ENCODE data around the gene UBE2S.
A peak's percentile ranks its signal among the peaks of the same experiment; 100 is the strongest.
"Not testable (repeated sequence)": the region's sequence is repeated elsewhere in the genome, so short reads cannot be mapped to it uniquely, and the experiment has no call there.

The UBE2S gene

DNA sequence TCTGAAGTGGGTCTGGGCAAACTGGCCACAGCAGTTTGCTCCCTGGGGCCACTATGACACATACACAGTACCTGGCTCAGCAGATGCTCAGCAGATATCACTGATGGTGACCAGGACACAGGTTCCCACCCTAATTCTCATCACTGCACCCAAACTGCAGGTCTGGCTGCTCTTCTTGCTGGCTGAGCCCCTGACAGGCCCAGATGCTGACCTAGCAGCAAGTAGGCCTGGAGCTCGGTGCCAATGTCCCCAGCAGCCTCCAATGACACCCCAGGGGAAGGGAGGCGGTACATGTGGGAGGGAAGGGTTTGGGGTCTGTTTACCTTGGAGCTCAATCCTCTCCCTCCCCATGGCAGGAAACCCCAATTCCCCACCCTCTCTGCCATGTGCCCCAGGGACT lies 5.1 kb downstream of the UBE2S start:
- no peak for DNase-seq

DNA sequence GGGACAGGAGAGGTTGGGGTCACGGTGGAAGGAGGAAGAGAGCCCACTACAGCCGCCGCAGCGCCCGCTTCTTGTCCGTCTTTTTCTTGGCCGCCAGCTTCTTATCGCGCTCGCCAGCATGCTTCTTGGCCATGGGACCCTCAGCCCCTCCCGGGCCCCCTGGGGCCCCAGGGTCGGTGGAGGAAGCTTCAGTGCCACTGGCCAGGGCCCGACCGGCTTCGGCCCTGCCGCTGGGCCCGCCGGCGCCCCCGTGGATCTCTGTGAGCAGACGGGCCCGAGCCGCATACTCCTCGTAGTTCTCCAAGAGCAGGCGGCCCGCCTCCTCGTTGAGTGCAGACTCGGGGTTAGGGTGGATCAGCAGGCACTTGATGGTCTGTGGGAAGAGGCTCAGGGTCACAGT lies 6.2 kb downstream of the UBE2S start:
- not testable (repeated sequence) for DNase-seq

DNA sequence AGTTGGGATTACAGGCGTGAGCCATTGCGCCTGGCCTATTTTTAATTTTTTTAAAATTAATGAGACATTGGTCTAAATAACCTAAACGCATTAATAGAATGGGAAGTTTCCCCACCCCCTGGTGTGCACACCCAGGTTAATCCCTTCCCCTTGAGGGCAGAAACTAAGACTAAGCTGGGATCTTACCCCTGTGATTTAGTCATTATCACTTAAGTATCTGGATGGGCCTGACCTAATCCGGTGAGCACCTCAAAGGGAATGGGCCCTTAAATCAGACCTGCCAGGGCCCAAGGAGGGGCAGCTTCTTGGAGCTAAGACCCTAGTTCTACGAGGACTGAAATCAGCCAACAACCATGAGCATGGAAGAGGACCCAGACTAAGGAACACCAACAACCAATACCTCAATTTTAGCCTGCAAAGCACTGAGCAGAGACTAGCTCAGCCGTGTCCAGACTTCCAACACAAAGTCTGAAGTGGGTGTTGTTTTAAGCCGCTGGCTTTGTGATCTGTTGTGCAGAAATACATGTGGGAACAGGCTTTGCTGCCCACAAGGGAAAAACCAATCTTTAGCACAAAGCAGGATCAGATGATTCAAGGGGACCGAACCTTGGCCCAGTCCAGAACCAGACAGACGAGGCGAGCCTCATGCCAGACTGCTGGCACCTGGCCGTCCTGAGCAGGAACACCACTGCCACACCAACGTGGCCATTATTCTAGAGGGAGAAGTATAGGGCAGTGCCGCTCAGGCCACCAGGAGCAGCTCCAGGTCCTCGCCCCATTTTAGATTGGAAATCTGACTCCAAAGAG lies 7.1 kb downstream of the UBE2S start:
- DNase-seq = no peak

DNA sequence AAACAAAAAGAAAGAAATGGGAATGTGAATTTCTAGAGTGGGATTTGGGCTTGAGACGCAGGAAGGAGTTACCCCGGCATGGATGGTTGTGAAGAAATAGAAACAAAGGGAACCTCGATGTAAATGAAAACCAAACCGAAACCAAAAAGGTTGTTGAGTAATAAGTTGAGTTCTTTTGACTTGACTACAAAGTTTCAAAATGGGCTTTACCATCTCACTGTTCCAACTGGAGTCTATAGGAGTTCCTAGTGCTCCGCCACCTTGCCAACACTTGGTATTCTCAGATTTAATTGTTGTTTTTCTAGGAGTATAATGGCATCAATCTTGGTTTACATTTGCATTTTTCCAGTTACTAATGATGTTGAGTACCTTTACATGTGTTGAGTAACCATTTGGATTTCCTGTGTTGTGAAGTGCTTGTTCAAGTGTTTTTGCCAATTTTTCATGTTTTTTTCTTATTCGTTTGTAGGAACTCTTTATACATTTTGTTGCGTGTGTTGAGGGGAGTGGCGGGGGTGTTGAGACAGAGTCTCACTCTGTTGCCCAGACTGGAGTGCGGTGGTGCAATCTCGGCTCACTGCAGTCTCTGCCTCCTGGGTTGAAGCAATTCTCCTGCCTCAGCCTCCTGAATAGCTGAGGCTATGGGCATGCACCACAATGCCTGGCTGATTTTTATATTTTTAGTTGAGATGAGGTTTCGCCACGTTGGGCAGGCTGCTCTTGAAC lies 9.2 kb downstream of the UBE2S start:
- no peak for DNase-seq

DNA sequence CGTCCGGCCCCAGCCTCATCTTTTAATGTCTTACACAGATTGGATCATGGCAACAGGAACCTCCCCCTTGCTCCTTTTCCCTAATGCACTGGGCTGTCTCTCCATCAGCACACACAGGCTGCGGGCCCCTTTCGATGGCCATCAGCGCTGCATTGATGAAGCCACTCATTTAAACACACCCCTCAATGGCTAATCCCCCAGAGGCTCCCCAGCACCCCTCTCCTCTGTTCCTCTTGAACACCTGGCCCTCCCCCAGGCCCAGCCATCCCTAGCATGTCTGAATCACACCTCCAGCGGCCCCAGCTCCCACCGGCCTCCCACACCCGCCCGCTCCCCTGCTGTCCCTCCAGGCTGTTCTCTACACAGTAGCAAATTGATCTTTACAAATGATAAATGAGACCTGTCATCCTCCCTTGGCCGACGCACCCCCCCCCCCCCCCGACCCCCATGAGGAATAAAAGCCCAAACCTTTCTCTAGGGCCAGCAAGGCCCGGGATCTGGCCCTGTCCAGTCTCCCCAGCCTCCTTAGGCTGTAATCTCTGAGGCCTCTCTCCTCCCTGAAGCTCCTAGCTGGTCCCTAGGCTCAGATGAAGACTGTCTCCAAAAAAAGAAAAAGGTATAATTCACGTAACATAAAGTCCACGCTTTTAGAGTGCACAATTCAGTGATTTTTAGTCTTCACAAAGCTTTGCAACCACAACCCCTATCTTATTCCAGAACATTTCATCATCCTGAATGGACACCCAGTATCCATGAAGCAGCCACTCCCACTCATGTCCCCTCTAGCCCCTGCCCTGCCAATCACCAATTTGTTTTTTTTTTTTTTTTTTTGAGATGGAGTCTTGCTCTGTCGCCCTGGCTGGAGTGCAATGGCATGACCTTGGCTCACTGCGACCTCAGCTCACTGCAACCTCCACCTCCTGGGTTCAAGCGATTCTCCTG lies 14.5 kb downstream of the UBE2S start:
- DNase-seq = no peak

DNA sequence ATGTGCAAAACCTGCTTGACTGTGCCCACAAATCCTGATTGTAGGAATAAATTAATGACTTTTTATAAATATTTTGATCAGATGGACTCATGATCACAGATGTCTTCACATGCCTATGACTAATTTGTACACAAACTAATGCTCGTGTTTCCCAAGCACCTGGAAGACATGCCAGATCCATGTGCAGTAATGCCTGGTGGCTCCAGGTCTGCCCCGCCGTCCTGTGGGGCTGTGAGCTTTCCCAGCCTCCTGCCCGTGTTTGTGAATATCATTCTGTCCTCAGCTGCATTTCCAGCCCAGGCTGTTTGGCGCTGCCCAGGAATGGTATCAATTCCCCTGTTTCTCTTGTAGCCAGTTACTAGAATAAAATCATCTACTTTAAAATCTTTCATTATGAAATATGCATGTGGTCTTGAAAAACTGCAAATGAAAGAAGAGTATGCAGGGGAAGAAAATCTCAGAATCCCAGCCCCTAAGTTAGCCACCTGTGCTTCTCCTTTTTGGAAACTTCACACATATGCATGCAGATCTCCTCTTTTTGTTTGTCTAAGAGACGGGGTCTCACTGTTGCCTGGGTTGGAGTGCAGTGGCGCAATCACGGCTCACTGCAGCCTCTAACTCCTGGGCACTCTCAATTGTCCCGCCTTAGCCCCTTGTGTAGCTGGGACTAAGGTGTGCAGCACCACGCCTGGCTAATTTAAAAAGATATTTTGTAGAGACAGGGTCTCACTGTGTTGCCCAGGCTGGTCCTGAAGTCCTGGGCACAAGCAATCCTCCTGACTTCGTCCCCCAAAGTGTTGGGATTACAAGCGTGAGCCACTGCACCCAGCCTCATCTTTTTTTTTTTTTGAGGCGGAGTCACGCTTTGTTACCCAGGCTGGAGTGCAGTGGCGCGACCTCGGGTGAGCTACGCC lies 15.6 kb downstream of the UBE2S start:
- no peak for DNase-seq

DNA sequence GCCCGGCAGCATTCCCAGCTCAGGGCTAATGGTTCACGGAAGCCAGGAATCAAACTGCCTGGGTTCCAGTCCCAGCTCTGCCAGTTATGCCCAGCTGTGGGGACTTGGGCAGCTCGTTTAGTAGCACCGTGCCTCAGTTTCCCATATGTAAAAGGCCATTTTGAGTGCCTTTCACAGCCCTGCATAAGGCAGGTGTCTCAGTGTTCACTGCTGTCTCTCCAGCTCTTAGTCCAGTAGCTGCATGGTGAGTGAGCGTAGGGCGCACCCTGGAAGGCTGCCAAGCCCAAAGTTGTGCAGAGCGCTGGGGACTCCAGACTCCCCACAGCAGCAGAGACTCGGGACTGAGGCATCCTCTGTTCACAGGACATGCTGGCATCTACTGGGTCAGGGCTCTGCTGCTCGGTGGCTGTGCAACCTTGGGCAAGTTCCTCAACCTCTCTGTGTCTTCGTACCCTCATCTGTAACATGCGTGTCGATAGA lies 16.4 kb downstream of the UBE2S start:
- DNase-seq = no peak

DNA sequence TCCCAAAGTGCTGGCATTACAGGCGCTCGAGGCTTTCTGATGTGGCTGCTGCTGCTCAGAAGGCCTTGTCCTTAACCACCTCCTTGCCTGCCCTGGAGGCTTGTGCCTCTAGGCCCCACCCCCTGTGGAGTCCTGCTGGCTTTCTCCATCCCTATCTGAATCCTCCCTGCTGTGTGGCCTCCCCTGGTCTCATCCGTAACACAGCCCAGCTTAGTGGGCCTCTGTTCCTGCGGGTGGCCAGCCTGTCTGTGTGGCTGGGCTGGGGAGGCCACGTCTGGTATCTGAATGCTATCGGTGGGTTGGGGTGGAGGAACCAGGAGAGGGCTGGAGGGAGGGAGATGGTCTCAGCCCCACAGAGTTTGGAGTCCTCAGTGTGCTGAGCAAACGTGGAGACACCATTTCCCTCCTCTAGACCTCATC lies 17.1 kb downstream of the UBE2S start:
- no peak for DNase-seq

DNA sequence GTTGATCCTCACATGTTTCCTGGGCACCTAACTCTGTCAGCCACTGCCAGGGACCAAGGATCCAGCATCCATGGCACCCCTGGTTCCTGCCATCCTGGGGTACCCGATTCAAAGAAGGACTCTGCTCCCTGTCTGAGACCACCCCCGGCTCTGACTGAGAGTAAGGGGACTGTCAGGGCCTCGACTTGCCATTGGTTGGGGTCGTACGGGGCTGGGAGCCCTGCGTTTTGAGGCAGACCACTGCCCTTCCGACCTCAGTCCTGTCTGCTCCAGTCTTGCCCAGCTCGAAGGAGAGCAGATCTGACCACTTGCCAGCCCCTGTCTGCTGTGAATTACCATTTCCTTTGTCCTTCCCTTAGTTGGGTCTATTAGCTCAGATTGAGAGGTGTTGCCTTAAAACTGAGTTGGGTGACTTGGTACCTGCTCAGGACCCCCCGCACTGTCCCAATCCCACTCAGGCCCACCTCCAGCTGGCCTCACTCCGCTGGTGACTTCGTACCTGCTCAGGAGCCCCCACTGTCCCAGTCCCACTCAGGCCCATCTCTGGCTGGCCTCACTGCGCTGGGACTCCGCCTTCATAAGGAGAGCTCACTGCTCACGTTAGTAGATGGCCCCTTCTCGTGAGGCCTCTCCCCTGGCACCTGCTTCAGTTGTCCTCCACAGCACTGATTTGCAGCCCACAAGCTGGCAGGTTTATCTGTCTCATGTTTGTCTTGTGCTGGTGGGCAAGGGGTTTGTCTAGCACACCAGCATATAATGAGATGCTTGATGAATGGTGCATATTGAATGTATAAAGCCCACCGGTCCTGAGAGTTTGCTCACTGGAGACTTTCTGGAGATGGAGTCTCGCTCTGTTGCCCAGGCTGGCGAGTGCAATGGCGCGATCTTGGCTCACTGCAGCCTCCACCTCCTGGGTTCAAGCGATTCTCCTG lies 17.9 kb downstream of the UBE2S start:
- DNase-seq = no peak

DNA sequence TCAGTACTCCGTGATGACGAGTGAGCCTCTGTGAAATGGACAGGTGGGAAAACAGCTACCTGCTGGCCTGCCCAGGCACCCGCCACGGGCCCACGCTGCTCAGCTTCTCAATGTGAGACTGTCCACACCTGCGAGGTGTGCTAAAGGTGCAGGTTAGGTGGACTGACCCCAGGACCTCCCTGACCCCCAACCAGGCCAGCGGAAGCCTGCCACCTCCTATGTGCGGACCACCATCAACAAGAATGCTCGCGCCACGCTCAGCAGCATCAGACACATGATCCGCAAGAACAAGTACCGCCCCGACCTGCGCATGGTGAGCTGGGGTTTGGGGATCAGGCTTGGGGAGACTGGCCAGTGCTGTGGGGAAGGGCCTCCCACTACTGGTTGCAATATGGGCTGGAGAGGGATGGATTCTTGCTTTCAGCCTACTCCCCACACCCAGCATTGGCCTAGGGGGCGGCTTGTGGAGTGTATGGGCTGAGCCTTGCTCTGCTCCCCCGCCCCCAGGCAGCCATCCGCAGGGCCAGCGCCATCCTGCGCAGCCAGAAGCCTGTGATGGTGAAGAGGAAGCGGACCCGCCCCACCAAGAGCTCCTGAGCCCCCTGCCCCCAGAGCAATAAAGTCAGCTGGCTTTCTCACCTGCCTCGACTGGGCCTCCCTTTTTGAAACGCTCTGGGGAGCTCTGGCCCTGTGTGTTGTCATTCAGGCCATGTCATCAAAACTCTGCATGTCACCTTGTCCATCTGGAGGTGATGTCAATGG lies 19.7 kb downstream of the UBE2S start:
- no peak for DNase-seq

DNA sequence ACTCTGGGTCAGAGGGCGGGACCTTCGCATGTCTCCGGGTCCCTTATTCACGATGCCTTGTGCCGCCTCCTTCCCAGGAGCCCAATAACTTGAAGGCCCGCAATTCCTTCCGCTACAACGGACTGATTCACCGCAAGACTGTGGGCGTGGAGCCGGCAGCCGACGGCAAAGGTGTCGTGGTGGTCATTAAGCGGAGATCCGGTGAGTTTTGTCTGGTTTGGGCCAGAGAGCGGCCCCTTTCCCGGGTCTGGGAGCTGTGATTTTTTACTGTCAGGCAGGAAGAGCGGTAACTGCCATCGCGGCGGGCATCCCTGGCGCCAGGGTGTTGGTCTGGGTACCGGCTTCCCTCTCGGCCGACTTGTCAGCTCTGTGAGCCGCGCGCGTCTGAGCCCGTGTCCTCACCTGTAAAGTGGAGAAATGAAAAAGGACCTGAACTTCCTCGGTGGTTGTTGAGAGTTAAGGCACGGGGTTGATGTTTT lies 21.1 kb downstream of the UBE2S start:
- DNase-seq = no peak

DNA sequence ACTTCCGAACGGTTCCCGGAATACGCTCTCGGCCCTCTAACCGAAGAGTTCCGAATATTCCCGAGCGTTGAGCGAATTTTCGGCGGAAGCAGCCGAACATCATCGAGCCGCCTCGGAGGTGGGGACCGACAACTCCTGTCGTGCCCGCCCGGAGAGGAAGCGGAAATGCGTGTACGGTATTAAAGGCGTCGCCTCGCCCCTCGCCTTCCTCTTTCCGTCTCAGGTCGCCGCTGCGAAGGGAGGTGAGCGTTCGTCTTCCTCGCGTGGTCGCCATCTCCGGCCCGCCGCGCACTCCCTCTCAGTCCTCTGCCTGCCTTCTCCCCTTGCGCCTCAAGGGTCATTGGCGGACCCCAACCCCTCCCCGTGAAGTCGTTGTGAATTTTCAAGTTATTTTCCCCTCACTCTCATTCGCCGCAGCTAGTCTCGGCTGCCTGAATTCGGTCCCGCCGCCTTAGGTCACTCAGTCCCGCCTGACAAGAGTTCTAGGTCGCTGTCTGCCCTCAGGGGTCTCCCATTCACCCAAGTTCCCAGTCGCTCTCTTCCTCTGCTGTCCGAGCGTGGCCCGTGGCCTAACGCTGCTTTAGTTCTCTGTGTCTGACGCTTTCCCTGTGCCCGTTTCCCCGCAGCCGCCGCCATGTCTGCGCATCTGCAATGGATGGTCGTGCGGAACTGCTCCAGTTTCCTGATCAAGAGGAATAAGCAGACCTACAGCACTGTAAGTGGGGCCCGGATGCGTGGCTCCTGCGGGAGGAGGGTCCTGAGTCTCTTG lies 21.7 kb downstream of the UBE2S start, which contains the start of gene RPL28:
TSS of gene RPL28 (plus strand) at position 209 of the 769 bp plus-strand sequence. CDS start at position 635, 426 bp downstream.
- DNase-seq = peak; percentile 97

DNA sequence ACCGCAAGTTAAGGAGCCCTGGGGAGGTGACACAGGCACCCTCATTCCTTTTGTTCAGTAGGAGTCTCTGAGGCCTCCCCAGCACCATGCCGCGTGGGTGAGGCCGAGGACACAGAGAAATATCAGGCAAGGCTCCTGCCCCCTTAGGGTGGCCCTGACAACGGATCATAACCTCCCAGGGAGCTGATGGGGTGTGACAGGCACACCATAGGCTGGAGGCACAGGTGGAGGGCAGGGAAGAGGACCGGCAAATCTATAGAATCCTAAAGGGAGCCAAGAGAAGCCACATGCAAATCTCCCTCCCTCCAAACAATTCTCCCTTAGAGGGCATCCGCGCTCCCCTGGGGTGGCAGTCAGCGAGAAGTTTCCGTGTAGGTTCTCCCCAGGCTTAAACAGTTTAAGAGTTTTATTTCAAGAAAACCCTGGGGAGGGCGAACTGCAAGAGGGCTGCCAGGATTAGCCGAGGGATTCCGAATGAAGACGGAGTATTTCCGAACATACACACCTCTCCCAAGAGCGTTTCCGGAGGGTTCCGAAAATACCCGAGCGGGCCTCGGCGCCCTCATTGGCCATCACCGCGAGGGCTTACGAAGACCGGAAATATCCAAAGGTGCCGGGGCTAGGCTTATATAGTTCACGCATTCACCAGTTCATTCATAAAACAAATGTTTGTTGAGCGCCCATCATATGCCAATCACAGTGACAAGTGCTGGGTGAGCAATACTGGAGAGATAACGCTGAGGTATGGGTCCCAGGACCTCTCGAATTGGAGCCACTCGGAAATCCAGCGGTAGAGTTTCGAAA lies 22.5 kb downstream of the UBE2S start:
- peak; percentile 93 for DNase-seq

DNA sequence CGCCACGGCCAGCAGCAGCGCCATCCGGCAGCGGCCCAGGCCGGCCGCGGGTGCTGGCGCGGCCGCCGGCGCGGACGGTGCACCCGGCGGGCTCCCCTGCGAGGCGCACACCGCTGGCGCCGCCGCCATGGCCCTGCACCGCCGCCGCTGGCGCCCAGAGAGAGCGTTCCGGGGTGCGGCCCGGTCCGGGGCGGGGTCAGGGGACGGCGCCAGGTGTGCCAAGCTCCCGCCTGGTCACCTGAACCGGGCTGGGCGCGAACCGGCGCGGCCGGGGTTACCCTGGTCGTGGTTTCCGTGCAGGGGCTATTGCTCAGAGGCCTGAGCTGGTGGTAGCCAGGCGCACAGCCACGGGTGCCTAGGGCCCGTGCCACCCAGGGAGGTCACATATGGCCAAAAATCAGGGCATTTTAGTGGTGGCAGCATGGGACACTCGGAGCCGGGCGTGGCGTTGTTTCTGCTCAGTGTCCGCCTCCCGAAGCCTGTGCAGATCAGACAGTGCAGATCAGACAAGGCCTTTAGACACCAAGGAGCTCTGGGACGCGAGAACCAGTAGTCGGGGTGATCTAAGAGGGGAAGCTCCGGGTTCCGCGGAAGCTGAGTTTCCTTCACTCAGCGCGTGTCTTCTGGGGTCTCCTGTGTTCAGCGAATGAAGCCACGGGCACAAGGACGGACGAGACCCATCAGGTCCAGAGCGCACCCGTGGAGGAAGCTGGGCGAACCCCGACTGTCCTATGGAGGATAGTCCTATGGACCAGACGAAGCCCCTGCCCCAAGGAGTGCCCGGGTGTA lies 23.3 kb downstream of the UBE2S start, which contains the start of gene TMEM238:
TSS of gene TMEM238 (minus strand) at position 162 of the 789 bp plus-strand sequence. CDS start at position 129, 33 bp downstream.
- DNase-seq = no peak

DNA sequence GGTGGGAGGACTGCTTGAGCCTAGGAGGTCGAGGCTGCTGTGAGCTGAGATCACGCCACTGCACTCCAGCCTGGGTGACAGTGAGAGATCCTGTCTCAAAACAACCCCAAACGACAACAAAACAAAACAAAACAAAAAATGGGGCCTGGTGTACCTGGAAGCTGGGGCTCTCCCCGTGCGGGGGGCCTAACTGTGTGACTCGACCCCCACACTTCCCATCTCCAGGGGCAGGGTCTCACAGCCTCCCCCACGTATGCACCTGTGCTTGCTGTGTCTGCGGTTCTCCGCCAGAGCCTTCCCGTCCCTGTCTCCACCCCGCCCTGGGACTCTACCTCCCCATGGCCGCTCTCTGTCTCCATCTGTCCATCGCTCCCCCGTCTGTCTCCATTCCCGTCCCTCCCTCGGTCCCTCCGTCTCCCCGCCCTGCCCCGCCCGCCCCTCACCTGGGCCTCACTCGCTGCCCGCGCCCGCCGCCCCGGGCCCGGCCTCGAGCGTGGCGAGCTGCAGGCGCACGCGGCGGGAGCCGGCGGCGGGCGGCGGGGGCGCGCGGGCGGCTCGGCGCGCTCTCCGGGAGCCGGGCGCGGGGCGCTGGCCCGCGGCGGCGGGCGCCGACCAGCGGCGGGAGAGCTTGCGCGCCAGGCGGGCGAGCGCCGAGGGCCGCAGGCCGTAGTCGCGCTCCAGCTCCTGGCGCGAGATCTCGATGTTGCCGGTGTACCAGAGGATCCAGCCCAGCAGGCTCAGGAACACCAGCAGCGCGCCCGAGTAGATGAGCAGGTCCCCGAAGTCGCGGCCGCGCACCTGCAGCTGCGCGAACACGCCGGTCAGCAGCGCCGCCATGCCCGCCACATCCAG lies 24.1 kb downstream of the UBE2S start:
- DNase-seq = peak; percentile 72

DNA sequence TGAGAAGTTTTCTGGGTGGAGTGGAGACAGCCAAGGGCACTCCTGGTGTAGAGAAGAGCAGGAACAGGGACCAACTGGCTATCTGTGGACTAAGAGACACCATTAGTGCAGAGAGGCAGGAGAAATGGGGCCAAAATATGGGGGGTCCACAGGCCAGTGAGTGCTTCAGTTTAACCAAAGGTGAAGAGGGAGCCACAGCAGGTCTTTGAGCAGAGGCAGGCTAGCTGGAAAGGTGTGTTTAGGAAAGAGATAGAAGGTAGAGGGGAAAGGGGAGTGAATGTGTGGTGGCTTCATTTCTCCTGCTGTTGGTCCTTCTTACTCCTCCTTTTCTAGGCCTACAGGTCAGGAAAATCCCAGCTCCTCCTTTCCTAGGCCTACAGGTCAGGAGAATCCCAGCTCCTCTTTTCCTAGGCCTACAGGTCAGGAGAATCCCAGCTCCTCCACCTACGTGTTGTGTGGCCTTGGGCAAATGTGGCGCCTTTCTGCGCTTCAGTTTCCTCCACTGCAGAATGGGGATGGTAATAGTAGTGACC lies 25.0 kb downstream of the UBE2S start:
- no peak for DNase-seq

Measured in NCI-H2171 (cell line).